Measurements from ENCODE around the gene MRPL46. TPM values are rescaled to one million over a fixed set of nuclear protein-coding genes. Genes with fewer than 3 reads are reported as not detected.

The MRPL46 gene
- total and polyA plus RNA-seq, 9 of the 15 experiments (the other 6 are each of a cell fraction or from before 2014, with no cell fraction given) = 41.2 to 72.2 (median 49.8) TPM

DNA sequence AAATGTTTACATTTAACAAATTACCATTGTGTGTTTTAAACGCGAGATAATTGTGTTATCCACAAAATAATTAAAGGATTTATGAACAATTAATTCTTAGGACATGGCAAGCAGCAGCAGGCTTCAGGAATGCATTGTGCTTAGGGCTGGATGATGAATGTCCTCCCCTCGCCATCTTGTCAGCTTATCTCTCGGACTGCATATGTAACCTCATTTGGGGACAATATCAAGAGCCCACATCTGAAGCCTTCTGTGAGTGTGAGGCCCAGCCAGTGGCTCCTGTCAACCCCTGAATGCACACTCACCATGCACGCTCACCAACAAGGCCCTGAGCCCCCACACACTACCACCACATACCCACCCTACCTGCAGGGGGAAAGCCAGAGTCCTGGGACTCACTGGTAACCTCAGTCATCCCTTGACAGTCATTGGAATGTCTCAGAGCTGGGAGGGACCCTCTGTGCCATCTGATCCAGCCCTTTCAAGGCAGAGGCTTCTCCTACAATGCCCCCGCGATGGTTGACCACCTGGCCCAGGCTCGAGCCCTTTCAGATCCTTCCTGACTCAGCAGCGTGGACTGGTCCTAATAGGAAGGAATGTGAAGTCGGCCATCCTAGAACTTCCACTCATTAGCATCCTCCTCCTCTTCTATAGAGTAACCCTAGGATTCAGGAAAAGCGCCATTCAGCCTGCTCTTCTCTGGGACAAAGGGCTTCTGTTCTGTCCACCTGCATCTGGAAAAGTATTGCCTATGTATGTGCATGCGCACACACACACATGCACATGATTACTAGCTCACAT, 38.2 kb downstream of the MRPL46 start:
- Histone ChIP-seq H3K79me2 (ENCODE audit: control insufficient read depth, insufficient read depth, low read length) (no peaks in the 10 kb centered on the region), H2AFZ (ENCODE audit: low read depth, low read length) (no peak overlapping the region), H4K20me1 (replicated peaks; ENCODE audit: control insufficient read depth, insufficient read depth, low read length) (no peaks in the 10 kb centered on the region; the same call in 1 of the 2 replicates), H3K4me3 (no peak overlapping the region), H3K4me2 (ENCODE audit: insufficient read depth, low read length) (no peak overlapping the region), H3K27ac (ENCODE audit: extremely low read depth, low read depth, low read length) (no peak overlapping the region), H3K36me3 (ENCODE audit: control insufficient read depth, insufficient read depth, low read length) (no peaks in the 10 kb centered on the region), H3K9me1 (ENCODE audit: control insufficient read depth, insufficient read depth, low read length) (no peaks in the 10 kb centered on the region), H3K9me3 (replicated peaks; ENCODE audit: control insufficient read depth, insufficient read depth, low read depth, low read length) (no peaks in the 10 kb centered on the region), H3K27me3 (ENCODE audit: control insufficient read depth in 2 of 2, insufficient read depth in 2 of 2, low read length in 2 of 2) (peaks cover 21 to 33% of the 10 kb centered on the region in 2 experiments), H3K9ac (ENCODE audit: insufficient read depth in 1 of 2, low read depth in 2 of 2, low read length in 2 of 2) (no peak overlapping the region), H3K4me1 (replicated peaks in 1 of 2; ENCODE audit: control insufficient read depth in 2 of 2, insufficient read depth in 2 of 2, low read length in 2 of 2) (0 out of 5 replicates have a peak, but pooled peaks cover 0 to 4% of the 10 kb centered on the region in 2 experiments)
- 3% methylated on average over 12 of the region's 12 CpGs for WGBS (ENCODE audit: insufficient coverage, low coverage, missing lambda C conversion rate)
- no peak for FAIRE-seq
- TF ChIP-seq, protein P1, sequence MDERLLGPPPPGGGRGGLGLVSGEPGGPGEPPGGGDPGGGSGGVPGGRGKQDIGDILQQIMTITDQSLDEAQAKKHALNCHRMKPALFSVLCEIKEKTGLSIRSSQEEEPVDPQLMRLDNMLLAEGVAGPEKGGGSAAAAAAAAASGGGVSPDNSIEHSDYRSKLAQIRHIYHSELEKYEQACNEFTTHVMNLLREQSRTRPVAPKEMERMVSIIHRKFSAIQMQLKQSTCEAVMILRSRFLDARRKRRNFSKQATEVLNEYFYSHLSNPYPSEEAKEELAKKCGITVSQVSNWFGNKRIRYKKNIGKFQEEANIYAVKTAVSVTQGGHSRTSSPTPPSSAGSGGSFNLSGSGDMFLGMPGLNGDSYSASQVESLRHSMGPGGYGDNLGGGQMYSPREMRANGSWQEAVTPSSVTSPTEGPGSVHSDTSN (CRISPR knock-in tag; IDR thresholded peaks at IDR 0.05; ENCODE audit: low read depth) = no peak
- TF ChIP-seq, protein P1 (tag; conservative IDR thresholded peaks at IDR 0.05; ENCODE audit: low read depth) = peak; percentile 40; the same call in 1 of the 2 replicates
- no peak for TF ChIP-seq SMARCB1 (IDR thresholded peaks at IDR 0.05; ENCODE audit: insufficient read length, low read depth)
- no peak for TF ChIP-seq TBL1XR1 (IDR thresholded peaks at IDR 0.05; ENCODE audit: low read length in 2 of 2)
- TF ChIP-seq ZNF175 (CRISPR knock-in tag; IDR thresholded peaks at IDR 0.05; ENCODE audit: low read depth) = no peak
- peak; percentile 47 for TF ChIP-seq MEIS2 (IDR thresholded peaks at IDR 0.05; ENCODE audit: partially characterized antibody)
- peak; percentile 61 for ATAC-seq
- no TSS peak for BruUV-seq (replicated peaks)
- ChIA-PET POLR2A (interaction anchor here (1.1 kb wide), 2 partner anchors 16 to 31 kb away, joined by 3 read pairs; no protein-coding TSS in a partner anchor), CTCF (ENCODE audit: low intra/inter-chr PET ratio) (no interaction called here)
- intact Hi-C loops (cut with micrococcal nuclease) = no loop called here
- in situ Hi-C loops (cut with MboI) = no loop called here
- DNase-seq (ENCODE audit: extremely low read depth in 1 of 4, low spot score in 3 of 4) = peak in 1 of 4 experiments; percentile 10

All from K562 (cell line).